ENCODE results near the gene VAV1.
"Not testable (repeated sequence)": the region's sequence is repeated elsewhere in the genome, so short reads cannot be mapped to it uniquely, and the experiment has no call there.

Gene VAV1

GRCh38 chr19:6819323-6819722 is 46.8 kb downstream of the VAV1 start:
- DNase-seq, result no peak

- DNase-seq, result no peak
These were observed 47.7 kb downstream of the VAV1 start for GRCh38 chr19:6820237-6820636.

GRCh38 chr19:6821639-6822310 is 49.3 kb downstream of the VAV1 start:
- DNase-seq, result no peak

GRCh38 chr19:6822311-6822670 is 49.8 kb downstream of the VAV1 start:
- no peak for DNase-seq

GRCh38 chr19:6825076-6825774 is 52.7 kb downstream of the VAV1 start:
- DNase-seq, result no peak

GRCh38 chr19:6826281-6826920 is 53.9 kb downstream of the VAV1 start:
- DNase-seq, result no peak

GRCh38 chr19:6828306-6828697 is 55.8 kb downstream of the VAV1 start:
- DNase-seq, result no peak

- DNase-seq, result peak; percentile 70
These were observed 56.5 kb downstream of the VAV1 start for GRCh38 chr19:6828698-6829633.

- DNase-seq, result not testable (repeated sequence)
These were observed 57.3 kb downstream of the VAV1 start for GRCh38 chr19:6829829-6830228.

GRCh38 chr19:6831084-6831483 is 58.6 kb downstream of the VAV1 start:
- peak; percentile 79 for DNase-seq

GRCh38 chr19:6832412-6832811 is 59.9 kb downstream of the VAV1 start:
- DNase-seq, result no peak

- no peak for DNase-seq
These were observed 60.8 kb downstream of the VAV1 start for GRCh38 chr19:6833166-6833790.

- no peak for DNase-seq
These were observed 61.9 kb downstream of the VAV1 start for GRCh38 chr19:6834433-6834832.

GRCh38 chr19:6835501-6835900 is 63.0 kb downstream of the VAV1 start:
- no peak for DNase-seq

- no peak for DNase-seq
These were observed 65.0 kb downstream of the VAV1 start for GRCh38 chr19:6837525-6837924.

GRCh38 chr19:6838062-6838655 is 65.7 kb downstream of the VAV1 start:
- no peak for DNase-seq

GRCh38 chr19:6842871-6843607 is 70.5 kb downstream of the VAV1 start:
- no peak for DNase-seq

GRCh38 chr19:6847828-6848200 is 75.3 kb downstream of the VAV1 start:
- no peak for DNase-seq

- no peak for DNase-seq
These were observed 76.5 kb downstream of the VAV1 start for GRCh38 chr19:6848986-6849385.

- DNase-seq, result no peak
These were observed 77.4 kb downstream of the VAV1 start for GRCh38 chr19:6849876-6850275.

GRCh38 chr19:6851359-6851758 is 78.9 kb downstream of the VAV1 start:
- DNase-seq, result no peak

GRCh38 chr19:6852001-6852400 is 79.5 kb downstream of the VAV1 start:
- DNase-seq, result no peak

All from MV-4-11 (cell line).